Prostate gland (tissue), 2 donors: Measurements from ENCODE around the gene TSPAN32. TPM values are rescaled to one million over a fixed set of nuclear protein-coding genes. Genes with fewer than 3 reads are reported as not detected.

Experiments
- DNase-seq: peaks from one replicate; pipeline ENCODE4 v3.0.0-alpha.2; 2019; ENCODE audit warnings: low spot score
- H3K27ac ChIP-seq, 2 donors: fragments of 200-600 bp; sonication (generic); 2 replicates each; pipeline ENCODE4 v1.5.1; 2017 to 2019
- H3K27me3 ChIP-seq: fragments of 200-600 bp; sonication (generic); replicated peaks from 2 replicates; pipeline ENCODE4 v1.5.1; 2019; ENCODE audit not compliant: insufficient read depth
- H3K36me3 ChIP-seq, 2 donors: fragments of 200-600 bp; sonication (generic); 1 replicate in 1 of 2; 2 replicates in 1 of 2; pipeline versions ENCODE4 v1.5.1 to v1.8.1; 2017 to 2019
- H3K4me1 ChIP-seq: fragments of 200-600 bp; sonication (generic); replicated peaks from 2 replicates; pipeline ENCODE4 v1.5.1; 2019
- H3K4me3 ChIP-seq, 2 donors: fragments of 200-600 bp; sonication (generic); 2 replicates each; pipeline ENCODE4 v1.5.1; 2017 to 2019
- H3K9me3 ChIP-seq: fragments of 200-600 bp; sonication (generic); 2 replicates; pipeline ENCODE4 v1.5.1; 2017
- POLR2A ChIP-seq: fragments of 450-650 bp; IDR thresholded peaks from one replicate; pipeline ENCODE4 v1.6.1; 2016; ENCODE audit warnings: antibody characterized with exemption, mild to moderate bottlenecking
- POLR2AphosphoS5 ChIP-seq: sonication (generic); formaldehyde crosslinking; IDR thresholded peaks from one replicate; pipeline ENCODE4 v1.6.1; 2017; ENCODE audit warnings: antibody characterized with exemption
- WGBS: methylation state at CpG from one replicate; pipeline ENCODE4 v1.1.5; 2018; 5-methylcytosine and 5-hydroxymethylcytosine counted together
- intact Hi-C: fragments of 100-400 bp; cut with DNase I; formaldehyde crosslinking; loops from one replicate; pipeline ENCODE4 v1.14.2; 2022
- total RNA-seq, 2 donors: library from RNA; depleted of rRNA; stranded (reverse); fragments of >200 nt; gene quantifications; one replicate each; pipeline ENCODE4 v1.1.0, GENCODE V29; 2016
- TF ChIP-seq, protein P1 (sequence below), 4 experiments: fragments of 200-600 bp in 2 of 4; fragments of 450-650 bp in 2 of 4; sonication (generic) in 2 of 4; IDR thresholded peaks; 1 replicate in 3 of 4; 2 replicates in 1 of 4; pipeline ENCODE4 v1.5.1; 2016 to 2019; ENCODE audit warnings: antibody characterized with exemption in 4 of 4, mild to moderate bottlenecking in 2 of 4, moderate library complexity in 2 of 4

Gene TSPAN32
- total RNA-seq, 2 donors from 2014 or later = not detected

DNA sequence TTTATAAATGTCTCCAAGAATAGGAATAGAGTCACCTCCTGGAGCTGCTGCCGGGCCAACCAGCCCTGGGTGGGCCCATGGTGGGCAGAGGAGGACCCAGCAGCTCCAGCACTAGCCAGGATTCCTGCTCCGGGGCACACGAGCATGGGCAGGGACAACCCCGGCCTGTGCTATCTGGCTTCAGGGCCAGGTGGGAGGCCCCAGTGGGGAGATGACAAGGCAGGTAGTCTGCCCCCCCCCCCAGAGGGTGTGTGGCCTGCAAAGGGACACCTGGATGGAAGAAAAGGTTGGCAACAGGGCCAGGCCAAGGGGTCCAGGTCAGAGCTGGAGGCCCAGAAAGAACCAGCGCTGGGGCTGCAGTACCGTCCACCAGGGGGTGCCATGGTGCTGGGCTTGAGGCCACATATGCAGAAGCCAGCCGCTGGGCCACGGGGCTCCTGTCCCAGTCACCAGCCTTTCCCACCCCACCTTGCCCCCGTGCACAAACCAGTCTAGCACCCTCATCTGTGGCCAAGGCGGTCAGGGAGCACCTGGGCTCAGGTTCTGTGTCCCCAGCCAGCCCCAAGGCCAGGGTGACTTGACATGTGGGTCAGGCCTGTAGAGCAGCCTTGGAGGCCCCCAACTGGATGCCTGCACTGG, 3.4 kb downstream of the TSPAN32 start:
- Histone ChIP-seq H3K27ac (peak overlapping the region in 1 of 2 donors; percentile 19), H3K4me1 (no peaks in the 10 kb centered on the region)

DNA sequence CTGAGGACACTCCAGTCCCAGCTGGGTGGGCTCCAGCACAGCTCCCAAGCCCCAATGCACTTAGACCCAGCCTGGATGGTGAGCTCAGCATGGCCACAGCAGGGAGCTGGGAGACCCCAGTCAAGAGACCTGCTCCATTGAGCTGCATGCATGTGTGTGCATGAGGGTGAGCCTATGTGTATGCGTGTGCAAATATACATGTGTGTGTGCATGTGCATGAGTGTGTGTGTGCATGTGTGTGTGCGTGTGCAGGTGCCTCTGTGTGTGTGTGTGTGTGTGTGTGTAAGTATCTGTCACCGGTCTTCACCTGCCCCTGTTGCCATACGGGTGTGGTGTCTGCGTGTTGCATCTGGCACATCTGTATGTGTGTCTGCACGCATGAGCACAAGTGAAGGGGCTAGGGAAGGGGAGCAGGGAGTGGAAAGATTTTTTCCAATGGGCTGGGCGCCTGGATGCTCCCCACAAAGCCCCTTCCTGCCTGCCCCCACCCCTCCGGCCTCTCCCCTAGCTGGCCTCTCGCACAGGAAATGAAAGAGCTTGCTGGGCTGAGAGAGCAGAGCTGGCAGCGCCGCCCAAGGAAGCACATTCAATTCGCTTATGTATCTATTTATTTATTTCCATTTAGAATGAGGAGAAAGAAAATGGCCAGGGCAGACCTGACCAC, 4.1 kb downstream of the TSPAN32 start:
- DNase-seq = no peak
- Histone ChIP-seq H3K4me1 (no peaks in the 10 kb centered on the region), H3K36me3 (no peaks in the 10 kb centered on the region), H3K27me3 (no peaks in the 10 kb centered on the region), H3K4me3 (no peak overlapping the region), H3K9me3 (no peaks in the 10 kb centered on the region), H3K27ac (peak overlapping the region; percentile 70 to 80)
- TF ChIP-seq POLR2A (no peak), POLR2AphosphoS5 (no peak)
- TF ChIP-seq, protein P1, sequence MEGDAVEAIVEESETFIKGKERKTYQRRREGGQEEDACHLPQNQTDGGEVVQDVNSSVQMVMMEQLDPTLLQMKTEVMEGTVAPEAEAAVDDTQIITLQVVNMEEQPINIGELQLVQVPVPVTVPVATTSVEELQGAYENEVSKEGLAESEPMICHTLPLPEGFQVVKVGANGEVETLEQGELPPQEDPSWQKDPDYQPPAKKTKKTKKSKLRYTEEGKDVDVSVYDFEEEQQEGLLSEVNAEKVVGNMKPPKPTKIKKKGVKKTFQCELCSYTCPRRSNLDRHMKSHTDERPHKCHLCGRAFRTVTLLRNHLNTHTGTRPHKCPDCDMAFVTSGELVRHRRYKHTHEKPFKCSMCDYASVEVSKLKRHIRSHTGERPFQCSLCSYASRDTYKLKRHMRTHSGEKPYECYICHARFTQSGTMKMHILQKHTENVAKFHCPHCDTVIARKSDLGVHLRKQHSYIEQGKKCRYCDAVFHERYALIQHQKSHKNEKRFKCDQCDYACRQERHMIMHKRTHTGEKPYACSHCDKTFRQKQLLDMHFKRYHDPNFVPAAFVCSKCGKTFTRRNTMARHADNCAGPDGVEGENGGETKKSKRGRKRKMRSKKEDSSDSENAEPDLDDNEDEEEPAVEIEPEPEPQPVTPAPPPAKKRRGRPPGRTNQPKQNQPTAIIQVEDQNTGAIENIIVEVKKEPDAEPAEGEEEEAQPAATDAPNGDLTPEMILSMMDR (IDR thresholded peaks at IDR 0.05) = no peak
- intact Hi-C loops = loop anchor here (1.0 to 5.0 kb wide), 4 partner anchors 96 to 581 kb away; partner anchors contain the start of genes CDKN1C and TSSC4
- WGBS = 29% methylated on average over 12 of the region's 12 CpGs

More for the DNA sequence above, 3.4 kb downstream of the TSPAN32 start:
- TF ChIP-seq, protein P1 (IDR thresholded peaks at IDR 0.05) = peak; percentile 86 to 98 (median 92)
- no peak for TF ChIP-seq POLR2AphosphoS5
- TF ChIP-seq POLR2A = no peak
- Histone ChIP-seq H3K4me3 (no peak overlapping the region), H3K36me3 (no peaks in the 10 kb centered on the region), H3K9me3 (no peaks in the 10 kb centered on the region), H3K27me3 (no peaks in the 10 kb centered on the region)
- intact Hi-C loops = loop anchor here (1.0 to 5.0 kb wide), 4 partner anchors 97 to 582 kb away; partner anchors contain the start of genes CDKN1C and TSSC4
- 30% methylated on average over 10 of the region's 10 CpGs for WGBS
- peak; percentile 74 for DNase-seq

DNA sequence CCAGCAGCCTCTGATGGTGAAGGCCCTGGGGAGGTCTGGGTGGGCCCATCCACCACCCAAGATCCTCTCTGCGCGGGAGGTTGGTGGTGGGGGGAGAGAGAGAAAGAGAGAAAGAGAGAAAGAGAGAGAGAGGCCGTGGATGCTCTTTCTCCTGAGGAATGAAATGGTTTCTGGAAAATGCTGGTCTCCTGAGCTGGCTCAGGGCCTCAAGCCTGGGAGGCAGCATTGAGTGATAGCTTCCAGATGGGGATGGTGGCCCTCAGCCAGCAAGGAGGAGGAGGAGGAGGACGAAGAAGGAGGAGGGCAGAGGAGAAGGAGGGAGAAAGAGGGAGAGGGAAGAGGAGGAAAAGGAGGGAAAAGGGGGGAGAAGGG, 4.6 kb downstream of the TSPAN32 start:
- Histone ChIP-seq H3K4me1 (no peaks in the 10 kb centered on the region), H3K36me3 (no peaks in the 10 kb centered on the region), H3K27me3 (no peaks in the 10 kb centered on the region), H3K9me3 (no peaks in the 10 kb centered on the region), H3K4me3 (no peak overlapping the region), H3K27ac (peak overlapping the region; percentile 70 to 80)
- 21% methylated on average over 4 of the region's 4 CpGs for WGBS
- TF ChIP-seq, protein P1 (IDR thresholded peaks at IDR 0.05) = no peak
- TF ChIP-seq POLR2A (peak; percentile 7), POLR2AphosphoS5 (peak; percentile 46)
- DNase-seq = no peak
- intact Hi-C loops = loop anchor here (5.0 kb wide), 3 partner anchors 96 to 581 kb away; partner anchors contain the start of genes CDKN1C and TSSC4

DNA sequence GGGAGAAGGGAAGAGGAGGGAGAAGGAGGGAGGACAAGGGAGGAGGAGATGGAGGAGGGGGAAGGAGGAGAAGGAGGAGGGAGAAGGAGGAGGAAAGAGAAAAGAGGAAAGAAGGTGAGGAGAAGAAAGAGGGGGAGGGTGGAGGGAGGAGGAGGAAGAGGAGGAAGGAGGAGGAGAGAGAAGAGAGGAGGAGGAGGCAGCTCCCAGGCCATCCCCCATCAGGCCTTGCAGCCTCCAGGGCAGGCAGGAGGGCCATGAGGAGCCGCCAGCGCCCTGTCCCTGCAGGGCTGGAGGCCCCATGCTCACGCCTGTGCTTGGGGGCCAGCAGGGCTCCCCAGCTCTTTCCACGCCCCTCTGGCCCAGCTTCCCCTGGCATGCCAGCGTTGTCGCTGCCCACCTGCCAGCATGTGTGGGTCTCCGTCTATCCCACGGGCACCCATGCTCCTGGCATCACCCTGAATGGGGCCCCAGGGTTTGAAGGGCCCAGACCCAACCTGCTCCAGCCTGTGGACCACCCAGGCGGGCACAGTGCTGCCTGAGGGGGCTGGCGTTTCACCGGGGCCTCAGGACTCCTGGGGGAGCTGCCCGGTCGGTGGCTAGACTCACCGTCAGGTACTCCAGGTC, 5.2 kb downstream of the TSPAN32 start:
- H3K36me3 ChIP-seq = no peaks in the 10 kb centered on the region
- intact Hi-C loops = loop anchor here (5.0 kb wide), 3 partner anchors 95 to 580 kb away; partner anchors contain the start of genes CDKN1C and TSSC4
- DNase-seq = no peak
- peak overlapping the region; percentile 54 to 70 for H3K27ac ChIP-seq
- H3K4me3 ChIP-seq = no peak overlapping the region
- H3K4me1 ChIP-seq = no peaks in the 10 kb centered on the region
- H3K27me3 ChIP-seq = no peaks in the 10 kb centered on the region
- WGBS = 32% methylated on average over 14 of the region's 14 CpGs
- no peaks in the 10 kb centered on the region for H3K9me3 ChIP-seq
- no peak for TF ChIP-seq POLR2AphosphoS5
- TF ChIP-seq POLR2A = no peak
